Central memory CD4-positive, alpha-beta T cell (primary cell): ENCODE results near the gene SIAH3.
"Not testable (repeated sequence)": the region's sequence is repeated elsewhere in the genome, so short reads cannot be mapped to it uniquely, and the experiment has no call there.

Source experiments
- DNase-seq: peaks from one replicate; pipeline ENCODE4 v3.0.0; 2022
- total RNA-seq, 3 experiments: gene quantifications; one replicate each; lab custom pipeline; 2026; lab: John Stamatoyannopoulos, UW

SIAH3 gene, protein sequence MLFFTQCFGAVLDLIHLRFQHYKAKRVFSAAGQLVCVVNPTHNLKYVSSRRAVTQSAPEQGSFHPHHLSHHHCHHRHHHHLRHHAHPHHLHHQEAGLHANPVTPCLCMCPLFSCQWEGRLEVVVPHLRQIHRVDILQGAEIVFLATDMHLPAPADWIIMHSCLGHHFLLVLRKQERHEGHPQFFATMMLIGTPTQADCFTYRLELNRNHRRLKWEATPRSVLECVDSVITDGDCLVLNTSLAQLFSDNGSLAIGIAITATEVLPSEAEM
- total RNA-seq: 0.04 to 16.6 (median 0.96) reads per million in 3 experiments

DNA sequence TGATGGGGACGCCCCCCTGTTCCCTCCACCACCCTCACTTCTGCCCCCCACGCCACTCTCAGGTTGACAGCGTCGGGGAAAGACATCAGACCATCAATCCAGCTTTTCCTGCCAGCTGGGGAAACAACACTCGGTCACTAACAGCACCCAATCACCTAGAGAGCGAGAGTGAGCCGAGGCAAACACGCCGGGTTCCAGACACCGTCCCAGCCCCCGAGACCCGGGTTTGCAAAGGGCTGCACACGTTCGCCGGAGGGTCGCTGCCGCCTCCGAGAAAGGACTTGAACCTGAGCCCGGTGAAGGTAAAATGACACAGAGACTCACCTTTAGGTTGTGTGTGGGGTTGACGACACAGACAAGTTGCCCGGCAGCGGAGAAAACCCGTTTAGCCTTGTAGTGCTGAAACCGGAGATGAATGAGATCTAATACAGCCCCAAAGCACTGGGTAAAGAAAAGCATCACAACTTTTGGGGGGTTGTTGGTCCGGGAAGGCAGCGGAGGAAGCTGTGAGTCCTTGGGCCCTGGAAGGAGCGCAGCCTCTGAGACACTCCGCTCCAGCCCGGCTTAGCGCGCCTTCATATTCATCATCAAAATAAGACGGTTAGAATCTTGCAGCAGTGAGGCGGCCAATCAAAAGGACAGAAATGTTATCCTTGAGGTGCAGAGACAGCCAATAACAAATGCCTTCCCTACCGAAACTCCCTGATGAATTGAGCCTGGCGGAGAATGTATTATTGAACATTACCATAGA lies at the start of gene SIAH3:
SIAH3 (minus strand) TSS at position 583 of the 751 bp plus-strand sequence; CDS start at position 459, 124 bp downstream.
- peak; percentile 7 for DNase-seq

DNA sequence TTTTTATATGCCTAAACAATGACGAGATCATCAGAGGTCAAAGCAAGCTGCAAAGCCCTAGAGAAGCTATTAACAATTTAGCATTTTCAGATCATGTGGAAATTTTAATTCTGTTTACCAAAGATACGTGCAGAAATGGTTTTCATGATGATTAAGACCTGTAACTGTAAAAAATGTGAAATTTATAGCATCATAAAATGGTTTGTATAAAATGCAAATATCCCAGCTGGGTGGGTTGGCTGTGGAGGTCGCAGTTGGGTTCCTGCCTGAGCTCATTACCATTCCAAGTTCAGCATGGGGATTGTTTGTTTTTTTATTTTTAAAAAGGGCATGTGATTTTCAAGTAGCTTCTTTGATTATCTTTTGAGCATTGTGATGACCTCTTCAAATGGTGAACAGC lies 47.9 kb upstream of the SIAH3 start:
- DNase-seq: no peak

DNA sequence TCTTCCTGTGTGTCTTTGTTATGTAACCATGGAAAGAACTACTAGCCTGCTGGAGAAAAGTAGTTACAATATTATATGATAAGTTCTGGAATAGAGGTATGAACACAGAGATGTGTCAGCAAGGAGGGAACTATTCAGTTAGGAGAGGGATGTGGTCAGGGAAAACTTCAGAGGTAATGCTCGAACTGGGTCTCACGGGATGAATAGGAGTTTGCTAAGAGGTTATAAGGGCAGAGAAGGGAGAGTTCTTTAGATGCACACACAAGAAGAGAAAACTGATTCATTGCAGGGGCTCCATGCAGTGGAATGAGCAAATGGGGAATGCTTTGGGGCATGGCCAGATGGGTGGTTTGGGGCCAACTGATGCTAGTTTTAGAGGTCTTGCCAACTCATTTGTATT lies 46.0 kb upstream of the SIAH3 start:
- DNase-seq: no peak

DNA sequence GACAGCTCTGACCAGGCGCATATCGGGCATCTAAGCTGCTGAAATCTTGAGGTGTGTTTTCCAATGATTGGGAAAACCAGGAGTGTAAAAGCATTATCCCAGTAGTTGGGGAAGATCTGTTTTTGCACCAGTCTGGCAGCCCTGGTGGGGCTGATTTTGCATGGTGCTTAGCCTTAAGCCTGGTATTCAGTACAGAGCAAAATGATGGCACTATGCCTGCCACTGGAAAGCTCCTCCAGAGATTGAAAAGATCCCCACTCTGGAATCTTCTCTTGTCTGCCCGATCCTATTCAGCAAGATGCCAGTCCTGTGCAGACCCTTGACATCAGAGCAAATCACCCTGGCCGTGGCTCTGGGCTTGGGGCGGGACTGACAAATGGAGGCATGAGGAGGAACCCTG lies 44.7 kb upstream of the SIAH3 start:
- DNase-seq: no peak

DNA sequence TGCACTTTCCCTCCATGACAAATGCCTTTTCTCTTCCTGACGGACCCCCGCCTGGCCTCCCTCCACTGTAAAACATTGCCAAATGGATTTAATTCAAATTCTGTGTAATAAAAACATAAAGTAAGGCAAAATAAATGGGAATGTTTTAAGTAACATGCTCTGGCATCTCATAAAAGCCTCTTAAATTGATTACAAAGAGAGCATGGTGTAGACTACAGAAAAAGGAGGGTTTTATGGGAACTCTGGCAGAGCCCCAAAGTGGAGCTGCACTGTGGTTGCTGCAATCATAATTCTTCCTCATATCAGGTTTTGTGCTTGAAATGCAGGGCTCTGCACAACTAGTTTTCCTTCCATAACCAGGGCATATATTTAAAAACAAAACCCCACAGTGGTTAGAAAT lies 44.3 kb upstream of the SIAH3 start:
- DNase-seq: no peak

DNA sequence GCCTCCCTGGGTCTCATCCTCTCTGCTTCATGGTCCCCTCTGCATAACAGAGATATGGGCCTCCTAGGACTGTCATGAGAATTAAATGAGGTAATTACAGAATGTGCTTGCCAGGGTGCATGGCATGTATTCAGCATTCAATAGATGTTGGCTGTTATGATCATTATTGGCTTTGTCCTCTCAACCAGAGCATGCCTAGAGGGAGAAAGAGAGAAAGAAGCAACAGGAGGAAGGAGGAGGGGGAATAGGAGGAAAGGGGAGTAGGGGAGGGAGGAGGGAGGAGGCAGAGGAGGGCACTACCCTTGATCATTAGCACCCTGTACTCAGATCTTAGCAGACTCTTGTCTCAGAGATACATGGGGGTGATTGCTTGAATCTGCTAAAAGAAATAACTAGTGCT lies 41.0 kb upstream of the SIAH3 start:
- no peak for DNase-seq

DNA sequence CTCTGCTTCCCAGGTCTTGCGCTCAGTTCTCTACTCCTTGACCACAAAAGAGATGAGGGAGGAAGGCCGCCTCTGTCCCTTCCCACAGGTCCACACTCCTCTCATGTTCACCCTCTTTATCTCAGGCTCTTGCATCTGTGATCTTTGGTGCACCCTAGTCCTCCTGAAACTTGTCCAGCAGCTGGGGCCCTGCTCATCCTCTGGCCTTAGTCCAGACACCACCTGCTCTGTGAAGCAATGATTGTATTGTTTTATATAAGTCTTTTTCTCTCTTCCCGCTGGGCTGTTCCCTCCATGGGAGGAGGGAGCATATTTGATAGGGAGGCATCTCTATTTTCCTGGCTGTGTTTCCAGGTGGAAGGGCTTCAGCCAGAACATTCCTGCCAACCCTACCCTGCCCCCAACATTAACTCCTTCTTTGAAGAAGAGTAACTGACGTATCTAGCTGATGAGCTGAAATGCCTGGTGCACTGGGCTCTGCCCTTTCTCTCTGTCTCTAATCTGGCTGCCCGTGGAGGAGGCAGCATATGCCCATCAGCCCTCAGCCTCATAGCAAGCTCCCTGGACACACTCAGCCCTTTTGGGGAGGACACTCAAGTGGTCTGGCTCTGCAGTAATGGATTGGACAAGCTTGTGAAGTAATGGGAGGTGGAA lies 38.2 kb upstream of the SIAH3 start:
- DNase-seq: no peak

DNA sequence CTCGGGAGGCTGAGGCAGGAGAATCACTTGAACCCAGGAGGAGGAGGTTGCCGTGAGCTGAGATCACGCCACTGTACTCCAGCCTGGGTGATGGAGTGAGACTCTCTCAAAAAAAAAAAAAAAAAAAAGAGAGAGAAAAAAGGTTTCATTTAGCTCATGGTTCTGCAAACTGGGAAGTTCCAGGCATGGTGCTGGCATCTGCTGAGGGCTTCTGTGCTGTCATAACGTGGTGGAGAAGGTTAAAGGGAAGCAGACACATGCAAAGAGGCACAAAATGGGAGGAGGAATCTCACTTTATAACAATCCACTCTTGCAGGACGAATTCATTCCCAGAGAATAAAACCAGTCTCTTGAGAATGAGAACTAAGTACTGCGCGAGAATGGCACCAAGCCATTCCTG lies 34.9 kb upstream of the SIAH3 start:
- no peak for DNase-seq

DNA sequence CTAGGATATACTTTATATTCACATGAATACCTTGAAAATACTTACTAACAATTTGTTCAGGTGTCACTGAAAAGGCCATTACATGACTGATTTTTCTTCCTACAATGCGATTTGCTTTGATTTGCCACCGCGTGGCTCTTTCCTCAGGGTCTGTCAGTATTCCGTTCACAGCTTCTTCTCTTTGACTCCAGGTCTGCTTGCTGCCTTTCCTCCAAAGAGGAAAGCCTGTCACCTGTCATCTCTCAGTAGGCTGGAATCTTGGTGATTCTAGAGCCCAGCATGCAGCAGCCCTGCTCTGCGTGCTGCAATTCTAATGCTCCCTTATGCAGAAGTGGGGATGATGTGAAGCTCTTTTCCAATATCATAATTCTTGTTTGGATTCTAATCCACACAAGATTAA lies 33.6 kb upstream of the SIAH3 start:
- no peak for DNase-seq

DNA sequence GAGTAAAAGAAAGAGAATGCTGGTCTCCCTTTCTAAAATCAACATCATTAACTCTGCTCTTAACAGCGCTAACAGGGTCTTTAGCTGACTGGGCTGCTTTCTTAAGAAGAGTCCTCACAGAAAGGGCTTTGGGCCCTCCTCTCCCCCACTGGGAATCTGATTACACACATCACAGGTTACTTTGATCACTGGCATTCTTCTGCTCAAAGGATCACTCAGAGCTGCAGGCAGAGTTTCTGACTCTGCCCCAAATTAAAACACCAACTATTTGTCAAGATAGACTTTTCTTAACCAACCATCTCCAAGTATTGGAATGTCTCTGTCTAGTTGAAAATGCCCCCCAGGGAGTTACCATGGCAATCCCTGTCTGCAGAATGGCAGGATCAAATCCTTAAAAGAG lies 31.1 kb upstream of the SIAH3 start:
- DNase-seq: no peak

DNA sequence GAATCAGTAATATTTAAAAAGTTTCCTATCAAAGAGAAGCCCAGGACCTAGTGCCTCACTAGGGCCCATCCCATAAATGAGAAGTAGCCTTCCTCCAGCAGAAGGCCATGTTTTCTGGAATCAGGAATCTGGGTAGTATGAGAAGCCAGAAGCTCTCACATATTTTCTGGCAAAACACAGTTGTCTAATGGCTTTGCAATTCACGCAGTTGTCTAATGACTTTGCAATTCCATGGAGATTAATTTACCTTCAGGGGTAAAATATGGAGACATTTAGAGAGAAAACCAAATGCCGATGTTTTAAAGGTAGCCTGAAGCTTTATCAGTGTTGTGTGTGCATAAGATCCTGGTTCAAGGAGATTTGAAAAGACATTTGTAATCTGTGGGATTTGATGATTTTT lies 29.8 kb upstream of the SIAH3 start:
- DNase-seq: no peak

DNA sequence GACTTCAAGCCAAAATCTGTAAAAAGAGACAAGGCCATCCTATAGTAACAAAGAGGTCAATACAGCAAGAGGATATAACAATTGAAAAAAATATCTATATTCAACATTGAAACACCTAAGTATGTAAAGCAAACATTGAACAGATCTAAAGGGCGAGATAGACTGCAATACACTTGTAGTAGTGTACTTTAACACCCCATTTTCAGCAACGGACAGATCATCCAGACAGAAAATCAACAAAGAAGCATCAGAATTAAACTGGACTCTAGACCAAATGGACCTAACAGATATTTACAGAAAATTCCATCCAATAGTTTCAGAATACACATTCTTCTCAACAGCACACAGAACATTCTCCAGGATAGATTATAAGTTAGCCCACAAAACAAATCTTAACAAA lies 28.7 kb upstream of the SIAH3 start:
- DNase-seq: no peak

DNA sequence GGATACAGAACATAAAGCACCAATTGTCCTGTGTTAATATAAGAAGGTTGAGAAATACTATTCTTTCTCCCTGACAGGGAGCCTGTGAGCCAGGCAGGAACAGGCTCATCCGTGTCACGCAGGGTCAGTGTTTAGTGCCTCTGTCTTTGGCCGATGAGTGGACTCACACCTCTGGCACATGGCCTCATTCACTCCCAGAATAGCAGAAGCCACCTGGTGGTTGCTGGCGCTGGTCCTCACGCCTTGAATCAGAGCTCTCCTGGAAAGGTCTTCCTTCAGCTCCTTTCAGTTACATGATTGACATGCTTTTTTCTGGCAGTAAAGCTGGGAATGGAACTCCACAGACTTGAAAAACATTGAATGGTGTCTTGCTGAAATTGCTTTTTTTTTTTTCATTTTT lies 28.1 kb upstream of the SIAH3 start:
- DNase-seq: no peak

DNA sequence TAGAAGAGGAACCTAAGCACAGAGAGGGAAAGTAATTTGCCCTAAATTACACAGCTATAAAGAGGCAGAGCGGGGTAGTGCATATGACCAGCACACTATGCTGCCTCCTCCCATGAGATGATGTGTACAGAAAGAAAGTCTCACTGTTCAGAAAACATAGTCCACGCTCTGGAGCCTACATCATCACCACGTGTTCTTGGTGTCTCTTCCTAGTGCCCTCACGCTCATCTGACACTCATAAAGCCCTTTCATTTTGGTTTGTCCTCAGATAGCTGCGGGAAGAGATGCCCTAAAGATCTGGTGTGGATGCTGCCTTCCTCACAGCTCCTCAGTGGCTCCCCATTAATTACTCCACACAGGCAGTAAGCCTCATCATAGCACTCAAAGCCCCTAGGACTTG lies 27.4 kb upstream of the SIAH3 start:
- no peak for DNase-seq

DNA sequence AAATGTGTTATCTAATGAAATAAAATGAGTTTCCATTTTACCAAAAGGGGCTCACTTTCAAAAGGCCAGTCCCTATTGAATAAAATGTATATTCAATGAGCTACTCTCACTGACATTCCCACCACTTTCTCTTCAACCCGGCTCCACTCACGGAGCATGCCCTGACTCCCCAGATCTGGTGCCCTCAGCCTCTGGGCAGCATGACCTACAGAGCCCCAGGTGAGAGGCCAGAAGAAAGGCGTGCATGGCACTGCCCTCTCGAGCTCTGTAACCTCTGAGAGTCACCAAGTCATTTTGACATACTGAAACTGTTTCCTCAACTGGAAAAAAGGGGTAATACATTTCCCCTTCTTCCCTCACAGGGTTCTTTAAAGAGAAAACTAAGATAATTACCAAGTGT lies 25.2 kb upstream of the SIAH3 start:
- no peak for DNase-seq

DNA sequence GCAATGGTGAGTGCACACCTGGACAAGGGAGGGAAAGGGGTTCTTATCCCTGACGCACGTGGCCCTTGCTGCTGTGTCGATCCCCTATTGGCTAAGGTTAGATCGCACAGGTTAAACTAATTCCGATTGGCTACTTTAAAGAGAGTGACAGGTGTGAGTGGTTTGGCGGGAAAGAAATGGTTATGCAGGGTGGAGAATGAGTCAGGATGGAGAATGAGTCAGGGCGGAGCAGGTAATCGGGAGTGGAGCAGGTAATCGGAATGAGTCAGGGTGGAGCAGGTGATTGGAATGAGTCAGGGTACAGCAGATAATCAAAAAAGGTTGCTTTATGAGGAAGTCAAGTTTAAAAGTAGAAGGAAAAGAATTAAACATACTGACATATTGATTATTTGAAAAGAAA lies 24.4 kb upstream of the SIAH3 start:
- DNase-seq: no peak

DNA sequence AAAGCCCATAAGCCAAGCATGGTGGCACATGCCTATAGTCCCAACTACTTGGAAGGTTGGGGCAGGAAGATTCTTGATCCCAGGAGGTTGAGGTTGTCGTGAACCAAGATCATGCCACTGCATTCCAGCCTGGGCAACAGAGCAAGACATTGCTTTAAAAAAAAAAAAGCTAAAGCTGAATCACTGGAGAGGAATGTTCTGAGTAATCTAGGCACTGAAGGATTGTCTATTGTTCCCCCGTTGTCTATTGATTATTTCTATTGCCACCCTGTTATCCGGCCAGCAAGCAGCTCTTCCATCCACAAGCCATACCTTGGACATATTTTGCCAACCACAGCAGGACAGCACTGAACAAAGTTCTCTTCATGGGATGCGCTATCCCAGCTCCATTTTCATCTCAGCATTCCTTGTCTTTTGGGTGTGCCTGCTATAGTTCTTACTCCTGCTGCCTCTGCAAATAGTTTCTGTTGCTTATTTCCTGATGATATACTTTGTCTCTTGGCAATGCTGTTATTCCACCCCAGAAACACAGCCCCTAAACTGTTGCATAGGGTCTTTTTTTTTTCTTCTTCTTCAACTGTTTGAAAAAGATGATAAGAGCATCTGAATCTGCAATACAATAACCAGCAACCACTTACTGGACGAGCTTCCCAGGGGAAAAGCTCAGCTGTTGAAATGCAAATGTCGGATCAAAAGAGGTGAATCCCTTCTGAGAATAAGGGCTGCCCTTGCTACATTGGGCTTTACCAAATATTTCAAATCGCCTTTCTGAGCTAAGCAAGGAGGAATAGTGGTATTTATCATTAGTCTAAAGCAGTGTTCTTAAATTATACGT lies 22.2 kb upstream of the SIAH3 start:
- DNase-seq: no peak

DNA sequence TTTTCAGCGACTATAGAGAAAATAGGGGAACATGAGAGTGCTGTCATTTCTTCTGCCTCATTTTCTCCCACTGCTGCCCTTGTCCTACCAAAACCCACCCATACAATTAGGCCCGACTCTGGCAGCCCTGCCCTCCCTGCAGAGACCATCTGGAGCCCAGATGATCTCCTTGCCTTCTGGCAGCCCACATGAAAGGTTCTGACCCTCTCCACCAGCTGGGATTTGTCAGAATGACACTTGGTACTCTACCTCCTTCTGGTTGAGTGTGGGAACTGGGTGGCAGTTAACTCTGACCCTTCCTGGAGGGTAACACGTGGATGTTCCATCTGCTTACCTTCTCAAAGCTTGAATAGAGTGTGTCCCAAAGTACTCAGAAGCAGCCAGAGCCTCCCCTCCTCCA lies 21.0 kb upstream of the SIAH3 start:
- DNase-seq: no peak

DNA sequence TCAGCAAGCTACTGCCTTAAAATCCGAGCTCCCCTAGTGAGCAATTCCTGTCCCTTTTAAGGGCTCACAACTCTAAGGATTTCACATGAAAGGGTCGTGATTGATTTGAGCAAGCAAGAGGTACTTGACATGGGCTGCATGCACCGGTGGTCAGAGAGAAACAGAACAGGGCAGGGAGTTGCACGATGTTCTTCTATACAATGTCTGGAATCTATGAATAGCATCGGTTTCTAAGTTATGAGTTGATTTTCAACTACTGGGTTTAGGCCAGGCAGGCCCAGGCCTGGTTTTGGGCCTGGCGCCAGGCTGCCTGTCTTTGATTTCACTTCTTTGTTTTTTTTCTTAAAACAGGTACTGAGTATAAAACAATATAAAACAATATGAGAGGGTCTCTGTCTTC lies 19.6 kb upstream of the SIAH3 start:
- not testable (repeated sequence) for DNase-seq

DNA sequence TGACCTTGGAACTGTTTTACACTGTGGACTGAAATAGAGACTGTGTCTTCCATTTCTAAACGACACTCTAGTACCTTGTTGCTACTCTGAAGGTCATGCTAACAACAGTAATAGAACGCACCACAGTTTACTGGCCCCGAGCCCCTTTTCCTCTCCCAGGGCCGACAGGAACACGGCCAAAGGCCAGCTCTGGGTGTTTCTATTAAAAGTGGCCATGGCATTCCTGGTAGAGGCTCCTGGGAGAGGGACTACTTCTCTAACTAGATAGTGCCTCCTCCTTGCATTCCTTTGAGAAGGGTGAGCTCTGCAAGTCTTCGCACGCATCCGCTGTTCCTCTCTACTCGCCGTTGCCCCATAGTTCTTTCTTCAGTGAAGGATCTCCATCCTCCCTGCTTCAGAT lies 18.7 kb upstream of the SIAH3 start:
- DNase-seq: no peak

DNA sequence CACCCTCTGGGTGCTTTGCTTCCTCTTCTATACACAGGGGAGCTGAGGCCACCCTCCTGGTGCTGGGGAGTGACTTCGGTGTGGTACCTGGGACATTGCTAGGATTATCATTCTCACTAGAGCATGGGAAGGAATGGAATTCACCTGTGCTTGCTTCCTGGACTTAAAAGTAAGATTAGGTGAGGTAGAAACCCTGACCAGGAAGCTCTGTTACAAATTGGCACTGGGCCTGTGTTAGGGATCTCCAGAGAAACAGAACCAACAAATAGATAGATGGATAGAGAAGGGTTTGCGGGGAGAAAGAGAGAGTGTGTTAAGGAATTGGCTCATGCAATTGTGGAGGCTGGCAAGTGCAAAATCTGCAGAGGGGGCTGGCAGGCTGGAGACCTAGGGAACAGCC lies 13.9 kb upstream of the SIAH3 start:
- DNase-seq: no peak

DNA sequence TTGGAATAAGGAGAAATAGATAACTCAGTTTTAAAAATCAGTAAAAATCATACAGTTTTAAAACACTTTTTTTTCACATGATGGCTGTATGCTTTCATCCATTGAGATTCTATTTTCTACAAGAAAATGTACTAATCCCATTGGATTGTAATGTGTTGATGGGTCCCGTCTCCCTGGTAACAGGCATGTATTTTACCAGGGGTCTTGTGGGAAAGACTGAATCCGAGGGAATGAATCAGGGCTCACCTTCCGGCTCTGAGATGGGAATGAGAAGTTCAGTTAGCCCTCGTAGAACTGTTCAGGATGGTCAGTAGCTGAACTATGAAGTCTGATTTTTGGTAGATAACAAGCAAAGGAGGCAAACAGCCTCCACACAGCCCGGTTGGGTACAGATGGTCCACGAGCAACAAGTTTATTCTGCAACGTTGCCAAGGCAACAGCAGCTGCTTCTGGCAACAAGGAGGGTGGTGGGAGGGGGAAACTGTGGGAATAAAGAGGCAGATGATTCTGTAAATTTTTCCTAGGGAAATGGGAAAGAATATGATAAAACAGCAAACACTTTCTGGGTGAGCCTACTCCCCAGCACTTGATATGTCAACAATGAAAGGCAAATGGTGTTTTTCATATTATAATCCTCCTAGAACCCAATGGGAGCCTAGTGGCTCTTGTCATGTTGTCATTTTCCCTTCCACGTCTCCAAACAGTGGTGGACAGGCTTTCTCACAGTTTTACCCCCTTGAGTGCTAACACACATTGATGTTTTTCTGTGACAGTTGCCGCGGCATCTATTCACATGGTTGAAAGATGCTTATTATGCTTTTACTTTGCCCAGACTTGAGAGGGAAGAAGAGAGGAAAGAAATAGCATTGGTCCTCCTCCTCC lies 12.4 kb upstream of the SIAH3 start:
- DNase-seq: no peak
